Umbilical cord (tissue), 2 donors: ENCODE results near the gene MYO18A. TPM values are rescaled to one million over a fixed set of nuclear protein-coding genes. Genes with fewer than 3 reads are reported as not detected.
"Not testable (repeated sequence)": the region's sequence is repeated elsewhere in the genome, so short reads cannot be mapped to it uniquely, and the experiment has no call there.

Source experiments
- DNase-seq: peaks from one replicate; pipeline ENCODE4 v3.0.0-alpha.2; 2015; ENCODE audit warnings: low spot score
- total RNA-seq: library from RNA; depleted of rRNA; stranded (reverse); fragments of >200 nt; gene quantifications from one replicate; pipeline ENCODE4 v1.2.3, GENCODE V29; 2014; ENCODE audit warnings: low replicate concordance; ENCODE audit not compliant: insufficient read depth

Gene MYO18A
- total RNA-seq = 41.9 TPM

- peak; percentile 73 for DNase-seq
Observed at GRCh38 chr17:29180034-29180787, at the start of gene MYO18A. Gene MYO18A (minus strand): TSS chr17:29180398. CDS start chr17:29166940, 13,458 bp downstream.

GRCh38 chr17:29225396-29225795 lies 45.2 kb upstream of the MYO18A start:
- no peak for DNase-seq

- DNase-seq = not testable (repeated sequence)
Observed at GRCh38 chr17:29221338-29221737, 41.1 kb upstream of the MYO18A start.

- peak; percentile 87 for DNase-seq
Observed at GRCh38 chr17:29219378-29220047, 39.3 kb upstream of the MYO18A start.

- no peak for DNase-seq
Observed at GRCh38 chr17:29216856-29217255, 36.7 kb upstream of the MYO18A start.

- no peak for DNase-seq
Observed at GRCh38 chr17:29216181-29216580, 36.0 kb upstream of the MYO18A start.

GRCh38 chr17:29215717-29216116 lies 35.5 kb upstream of the MYO18A start:
- no peak for DNase-seq

- no peak for DNase-seq
Observed at GRCh38 chr17:29215174-29215573, 35.0 kb upstream of the MYO18A start.

- DNase-seq = no peak
Observed at GRCh38 chr17:29214215-29215146, 34.3 kb upstream of the MYO18A start.

GRCh38 chr17:29212681-29213121 lies 32.5 kb upstream of the MYO18A start:
- DNase-seq = no peak

- no peak for DNase-seq
Observed at GRCh38 chr17:29212094-29212631, 32.0 kb upstream of the MYO18A start.

GRCh38 chr17:29210879-29211278 lies 30.7 kb upstream of the MYO18A start:
- no peak for DNase-seq

- DNase-seq = no peak
Observed at GRCh38 chr17:29209073-29209472, 28.9 kb upstream of the MYO18A start.

GRCh38 chr17:29207975-29208374 lies 27.8 kb upstream of the MYO18A start:
- DNase-seq = no peak

GRCh38 chr17:29205047-29205446 lies 24.8 kb upstream of the MYO18A start:
- no peak for DNase-seq

- DNase-seq = not testable (repeated sequence)
Observed at GRCh38 chr17:29204068-29204804, 24.0 kb upstream of the MYO18A start.

GRCh38 chr17:29197516-29198272 lies 17.5 kb upstream of the MYO18A start:
- DNase-seq = no peak

- DNase-seq = no peak
Observed at GRCh38 chr17:29196769-29197515, 16.7 kb upstream of the MYO18A start.

GRCh38 chr17:29195465-29196081 lies 15.4 kb upstream of the MYO18A start:
- DNase-seq = no peak
